Ishikawa (cell line): Measurements from ENCODE around the gene CFAP97.

Experiments used
- CEBPB ChIP-seq: IDR thresholded peaks from 2 replicates; pipeline ENCODE4 v1.6.1; 2012
- CREB1 ChIP-seq: IDR thresholded peaks from 2 replicates; pipeline ENCODE4 v1.6.1; 2012; ENCODE audit warnings: low read depth
- EGR1 ChIP-seq: IDR thresholded peaks from 2 replicates; pipeline ENCODE4 v1.6.1; 2012
- EP300 ChIP-seq: IDR thresholded peaks from 2 replicates; pipeline ENCODE4 v1.6.1; 2012; ENCODE audit warnings: borderline replicate concordance
- FOXM1 ChIP-seq: IDR thresholded peaks from 2 replicates; pipeline ENCODE4 v1.6.1; 2012; ENCODE audit warnings: low read depth, borderline replicate concordance
- NFIC ChIP-seq: IDR thresholded peaks from 2 replicates; pipeline ENCODE4 v1.6.1; 2012
- RAD21 ChIP-seq: IDR thresholded peaks from 2 replicates; pipeline ENCODE4 v1.6.1; 2012; ENCODE audit warnings: low read depth
- TAF1 ChIP-seq: IDR thresholded peaks from 2 replicates; pipeline ENCODE4 v1.6.1; 2012; ENCODE audit warnings: low read depth, mild to moderate bottlenecking
- TCF12 ChIP-seq: IDR thresholded peaks from 2 replicates; pipeline ENCODE4 v1.6.1; 2012; ENCODE audit warnings: low read depth
- TEAD4 ChIP-seq: IDR thresholded peaks from 2 replicates; pipeline ENCODE4 v1.6.1; 2012
- YY1 ChIP-seq: IDR thresholded peaks from 2 replicates; pipeline ENCODE4 v1.6.1; 2012; ENCODE audit warnings: low read depth
- ZBTB7A ChIP-seq: IDR thresholded peaks from 2 replicates; pipeline ENCODE4 v1.6.1; 2012; ENCODE audit warnings: low read depth
- TF ChIP-seq, protein P1 (sequence below): IDR thresholded peaks from 2 replicates; pipeline ENCODE4 v1.6.1; 2012
- TF ChIP-seq, protein P2 (sequence below): IDR thresholded peaks from 2 replicates; pipeline ENCODE4 v1.6.1; 2012; ENCODE audit warnings: low read depth, mild to moderate bottlenecking
- TF ChIP-seq, protein P3 (sequence below): IDR thresholded peaks from 2 replicates; pipeline ENCODE4 v1.6.1; 2012

The CFAP97 gene

DNA sequence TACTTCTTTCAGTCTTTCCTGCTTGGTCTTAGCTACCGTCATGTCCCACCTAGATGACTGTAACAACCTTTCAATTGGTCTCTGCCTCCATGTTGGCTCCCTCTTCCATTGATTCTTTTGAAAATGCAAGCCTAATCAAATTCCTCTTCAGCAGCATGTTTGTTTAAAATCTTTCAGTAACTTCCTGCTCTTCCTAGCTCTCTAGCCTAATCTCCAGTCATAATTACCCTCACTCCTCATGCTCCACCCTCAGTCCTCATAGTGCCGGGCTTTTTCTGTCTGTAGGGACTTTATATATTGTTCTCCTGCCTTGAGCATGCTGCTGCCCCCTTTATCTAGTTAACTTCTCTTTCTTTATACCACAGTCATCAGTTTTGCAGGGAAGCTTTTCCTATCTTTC lies 17.7 kb upstream of the CFAP97 start:
- no peak for TF ChIP-seq NFIC

DNA sequence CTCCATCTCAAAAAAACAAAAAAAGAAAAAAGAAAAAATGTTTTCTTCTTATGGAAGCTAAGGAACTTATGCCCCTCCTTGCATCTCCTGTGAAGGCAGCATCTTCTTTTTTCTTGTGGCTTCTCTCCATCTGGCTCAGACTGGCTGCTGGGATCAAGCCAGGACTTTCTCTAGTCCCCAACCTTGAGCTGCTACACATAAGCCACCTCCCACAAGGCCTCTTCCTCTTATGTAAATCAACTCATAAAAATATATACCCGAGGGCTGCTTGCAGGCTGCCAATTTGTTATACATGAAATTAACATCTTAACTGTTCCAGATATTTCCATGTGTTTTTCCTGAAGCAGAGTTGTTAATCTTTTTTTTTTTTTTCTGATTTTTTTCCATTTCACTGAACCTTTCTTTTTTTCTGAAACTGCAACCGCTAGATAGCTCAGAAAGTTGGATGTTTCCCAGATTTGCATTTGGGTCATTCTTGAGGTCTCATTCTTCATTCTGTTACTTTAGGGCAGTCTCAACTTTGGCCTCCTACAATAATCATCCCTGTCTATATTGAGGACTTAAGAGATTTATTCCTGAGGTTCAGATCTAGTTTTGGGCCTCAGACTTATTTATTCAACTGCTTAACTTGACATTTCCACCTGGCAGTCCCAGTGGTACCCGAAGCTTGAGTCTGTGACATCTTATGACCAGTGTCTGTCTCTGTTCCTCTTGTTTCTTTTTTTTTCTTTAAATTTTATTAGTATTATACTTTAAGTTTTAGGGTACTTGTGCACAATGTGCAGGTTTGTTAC lies 15.9 kb upstream of the CFAP97 start:
- TF ChIP-seq CREB1 (no peak), ZBTB7A (no peak), YY1 (no peak), NFIC (no peak), TEAD4 (no peak), CEBPB (no peak), TCF12 (no peak), TAF1 (no peak), FOXM1 (no peak), RAD21 (no peak), EP300 (no peak), EGR1 (no peak)
- TF ChIP-seq, protein P1, sequence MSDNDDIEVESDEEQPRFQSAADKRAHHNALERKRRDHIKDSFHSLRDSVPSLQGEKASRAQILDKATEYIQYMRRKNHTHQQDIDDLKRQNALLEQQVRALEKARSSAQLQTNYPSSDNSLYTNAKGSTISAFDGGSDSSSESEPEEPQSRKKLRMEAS: no peak
- TF ChIP-seq, protein P2, sequence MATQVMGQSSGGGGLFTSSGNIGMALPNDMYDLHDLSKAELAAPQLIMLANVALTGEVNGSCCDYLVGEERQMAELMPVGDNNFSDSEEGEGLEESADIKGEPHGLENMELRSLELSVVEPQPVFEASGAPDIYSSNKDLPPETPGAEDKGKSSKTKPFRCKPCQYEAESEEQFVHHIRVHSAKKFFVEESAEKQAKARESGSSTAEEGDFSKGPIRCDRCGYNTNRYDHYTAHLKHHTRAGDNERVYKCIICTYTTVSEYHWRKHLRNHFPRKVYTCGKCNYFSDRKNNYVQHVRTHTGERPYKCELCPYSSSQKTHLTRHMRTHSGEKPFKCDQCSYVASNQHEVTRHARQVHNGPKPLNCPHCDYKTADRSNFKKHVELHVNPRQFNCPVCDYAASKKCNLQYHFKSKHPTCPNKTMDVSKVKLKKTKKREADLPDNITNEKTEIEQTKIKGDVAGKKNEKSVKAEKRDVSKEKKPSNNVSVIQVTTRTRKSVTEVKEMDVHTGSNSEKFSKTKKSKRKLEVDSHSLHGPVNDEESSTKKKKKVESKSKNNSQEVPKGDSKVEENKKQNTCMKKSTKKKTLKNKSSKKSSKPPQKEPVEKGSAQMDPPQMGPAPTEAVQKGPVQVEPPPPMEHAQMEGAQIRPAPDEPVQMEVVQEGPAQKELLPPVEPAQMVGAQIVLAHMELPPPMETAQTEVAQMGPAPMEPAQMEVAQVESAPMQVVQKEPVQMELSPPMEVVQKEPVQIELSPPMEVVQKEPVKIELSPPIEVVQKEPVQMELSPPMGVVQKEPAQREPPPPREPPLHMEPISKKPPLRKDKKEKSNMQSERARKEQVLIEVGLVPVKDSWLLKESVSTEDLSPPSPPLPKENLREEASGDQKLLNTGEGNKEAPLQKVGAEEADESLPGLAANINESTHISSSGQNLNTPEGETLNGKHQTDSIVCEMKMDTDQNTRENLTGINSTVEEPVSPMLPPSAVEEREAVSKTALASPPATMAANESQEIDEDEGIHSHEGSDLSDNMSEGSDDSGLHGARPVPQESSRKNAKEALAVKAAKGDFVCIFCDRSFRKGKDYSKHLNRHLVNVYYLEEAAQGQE: no peak
- TF ChIP-seq, protein P3, sequence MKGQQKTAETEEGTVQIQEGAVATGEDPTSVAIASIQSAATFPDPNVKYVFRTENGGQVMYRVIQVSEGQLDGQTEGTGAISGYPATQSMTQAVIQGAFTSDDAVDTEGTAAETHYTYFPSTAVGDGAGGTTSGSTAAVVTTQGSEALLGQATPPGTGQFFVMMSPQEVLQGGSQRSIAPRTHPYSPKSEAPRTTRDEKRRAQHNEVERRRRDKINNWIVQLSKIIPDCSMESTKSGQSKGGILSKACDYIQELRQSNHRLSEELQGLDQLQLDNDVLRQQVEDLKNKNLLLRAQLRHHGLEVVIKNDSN: no peak

DNA sequence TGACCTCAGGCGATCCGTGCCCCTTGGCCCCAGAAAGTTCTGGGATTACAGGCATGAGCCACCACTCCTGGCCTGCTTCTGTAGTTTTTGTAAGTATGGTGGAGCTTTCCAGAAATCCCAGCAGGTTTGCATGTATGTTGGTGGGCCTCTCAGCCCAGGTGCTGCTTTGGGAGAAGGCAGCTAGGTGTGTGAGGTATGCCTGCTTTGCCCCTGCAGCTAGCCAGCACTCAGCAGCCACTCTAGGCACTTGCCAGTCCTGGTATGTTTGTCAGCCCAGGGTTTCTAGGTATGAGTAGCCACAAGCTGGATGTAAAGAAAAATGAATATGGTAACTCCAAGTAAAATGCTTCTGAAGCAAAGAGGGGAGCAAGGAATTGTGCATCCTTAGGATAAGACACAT lies 14.5 kb upstream of the CFAP97 start:
- no peak for TF ChIP-seq CREB1
- no peak for TF ChIP-seq NFIC
- no peak for TF ChIP-seq TCF12
- no peak for TF ChIP-seq RAD21
- no peak for TF ChIP-seq ZBTB7A
- TF ChIP-seq, protein P1: no peak
- no peak for TF ChIP-seq YY1
- no peak for TF ChIP-seq FOXM1

DNA sequence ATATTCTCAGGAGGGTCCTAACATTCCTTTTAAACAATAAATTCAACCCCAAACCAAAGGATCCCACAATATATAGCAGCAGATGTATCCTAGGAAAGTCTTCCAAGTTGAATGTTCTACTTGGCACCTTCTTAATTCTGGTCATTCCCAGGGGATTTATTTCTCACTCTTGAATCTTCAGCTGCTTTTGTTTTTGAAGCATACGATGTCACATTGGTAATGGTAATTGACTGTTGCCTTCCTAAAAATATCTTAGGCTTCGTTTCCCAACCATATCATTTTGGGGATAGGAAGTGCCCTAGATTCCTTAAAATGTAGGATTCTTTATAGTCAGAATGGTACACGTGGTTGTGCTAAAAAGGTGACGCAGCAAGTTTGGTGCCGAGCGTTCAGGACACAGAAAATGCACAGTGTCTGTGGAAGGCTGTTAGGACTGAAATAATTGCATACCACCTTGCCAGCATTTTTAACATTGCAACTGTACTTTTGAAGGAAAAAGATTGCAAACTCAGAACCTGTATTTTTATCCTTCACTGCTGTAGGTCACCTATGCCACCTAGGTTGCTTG lies 13.7 kb upstream of the CFAP97 start:
- TF ChIP-seq TCF12 (no peak), FOXM1 (no peak), NFIC (no peak), CEBPB (no peak)

DNA sequence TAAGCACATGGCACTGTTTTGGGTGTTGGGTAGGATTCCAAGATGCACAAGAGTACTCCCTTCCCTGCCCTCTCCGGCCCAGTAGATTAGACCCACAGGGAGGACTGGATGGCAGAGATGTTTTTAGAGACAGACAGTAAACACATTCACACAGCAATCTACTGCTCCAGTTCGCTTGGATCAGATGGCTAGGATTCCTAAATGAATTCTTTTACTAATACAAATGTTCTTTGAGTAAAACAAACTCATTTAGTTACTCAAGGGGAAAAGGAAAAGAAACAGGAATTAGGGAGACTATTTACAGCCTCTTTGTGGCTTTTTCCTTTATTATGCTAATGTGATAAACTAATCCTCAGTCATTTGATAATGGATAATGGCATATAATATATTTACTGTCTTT lies 11.5 kb upstream of the CFAP97 start:
- no peak for TF ChIP-seq RAD21
- TF ChIP-seq TAF1: no peak
- TF ChIP-seq, protein P1: no peak
- no peak for TF ChIP-seq NFIC
- TF ChIP-seq YY1: no peak
- no peak for TF ChIP-seq CEBPB
- TF ChIP-seq, protein P2: no peak

DNA sequence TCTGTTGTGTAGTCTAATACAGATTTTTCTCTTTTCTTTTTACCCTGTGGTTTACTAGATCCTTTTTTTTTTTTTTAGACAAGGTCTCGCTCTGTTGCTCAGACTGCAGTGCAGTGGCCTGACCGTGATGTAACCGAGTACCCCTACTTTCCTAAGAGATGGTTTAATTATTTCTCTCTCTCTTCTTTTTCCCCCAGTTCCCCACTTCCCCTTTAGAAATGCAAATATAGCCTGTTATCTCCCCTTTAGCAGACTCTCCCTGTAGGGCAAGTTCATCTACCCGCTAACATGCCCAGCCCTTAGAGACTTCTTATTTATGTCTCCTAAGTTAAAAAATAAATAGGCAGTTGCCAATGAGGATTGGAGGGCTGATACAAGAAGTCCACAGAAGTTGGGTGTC lies 10.1 kb upstream of the CFAP97 start:
- TF ChIP-seq TAF1 (no peak), EP300 (no peak), RAD21 (no peak), TEAD4 (no peak), EGR1 (no peak), TCF12 (no peak), CEBPB (no peak), CREB1 (no peak), FOXM1 (no peak), YY1 (no peak), NFIC (no peak), ZBTB7A (no peak)
- TF ChIP-seq, protein P1: no peak
- TF ChIP-seq, protein P3: no peak
- TF ChIP-seq, protein P2: no peak
